ENCODE measurements around the gene PPP4R1. TPM values are rescaled to one million over a fixed set of nuclear protein-coding genes. Genes with fewer than 3 reads are reported as not detected.

Gene PPP4R1
- total RNA-seq, 2 experiments from 2014 or later, result 35.7 to 40.2 TPM

- POLR2A ChIA-PET, result no interaction called here
These were observed 55.1 kb downstream of the PPP4R1 start for GRCh38 chr18:9559253-9559652.

GRCh38 chr18:9558387-9559064 is 55.8 kb downstream of the PPP4R1 start:
- no peaks in the 10 kb centered on the region for H3K9me3 Mint-ChIP-seq
- ChIA-PET POLR2A (no interaction called here), CTCF (no interaction called here)
- H3K4me3 Mint-ChIP-seq, result no peak overlapping the region
- H3K36me3 ChIP-seq (ENCODE audit: insufficient read depth, low read length), result peaks cover 59% of the 10 kb centered on the region
- ATAC-seq (ENCODE audit: poor library complexity) (no peak), DNase-seq (no peak)
- H3K27me3 ChIP-seq (ENCODE audit: control insufficient read depth in 1 of 2, insufficient read depth in 2 of 2, low read length in 2 of 2), result no peaks in the 10 kb centered on the region
- no peaks in the 10 kb centered on the region for H3K4me1 ChIP-seq (ENCODE audit: insufficient read depth, low read length)
- H3K27ac Mint-ChIP-seq, result no peak overlapping the region
- no peak overlapping the region for H3K4me3 ChIP-seq (ENCODE audit: low read length)
- peaks cover 91% of the 10 kb centered on the region for H3K36me3 Mint-ChIP-seq (ENCODE audit: low read depth)
- intact Hi-C loops (cut with DNase I, micrococcal nuclease), result no loop called here
- no peaks in the 10 kb centered on the region for H3K4me1 Mint-ChIP-seq (ENCODE audit: low read depth)
- no peaks in the 10 kb centered on the region for H3K9me3 ChIP-seq (ENCODE audit: control insufficient read depth in 1 of 2, insufficient read depth in 1 of 2, low read length in 2 of 2)
- TF ChIP-seq CTCF (IDR thresholded peaks at IDR 0.05), result no peak
- no peak overlapping the region for H3K27ac ChIP-seq (ENCODE audit: low read depth in 1 of 2, low read length in 2 of 2)
- no peaks in the 10 kb centered on the region for H3K27me3 Mint-ChIP-seq

More at GRCh38 chr18:9559253-9559652, 55.1 kb downstream of the PPP4R1 start:
- Histone ChIP-seq H3K4me1 (ENCODE audit: insufficient read depth, low read length) (no peaks in the 10 kb centered on the region), H3K36me3 (ENCODE audit: insufficient read depth, low read length) (peaks cover 60% of the 10 kb centered on the region), H3K27ac (ENCODE audit: low read depth in 1 of 2, low read length in 2 of 2) (no peak overlapping the region), H3K4me3 (ENCODE audit: low read length) (no peak overlapping the region), H3K27me3 (ENCODE audit: control insufficient read depth in 1 of 2, insufficient read depth in 2 of 2, low read length in 2 of 2) (no peaks in the 10 kb centered on the region), H3K9me3 (ENCODE audit: control insufficient read depth in 1 of 2, insufficient read depth in 1 of 2, low read length in 2 of 2) (no peaks in the 10 kb centered on the region)
- Mint-ChIP-seq H3K4me3 (no peak overlapping the region), H3K27me3 (no peaks in the 10 kb centered on the region), H3K27ac (no peak overlapping the region), H3K36me3 (ENCODE audit: low read depth) (peaks cover 91% of the 10 kb centered on the region), H3K9me3 (no peaks in the 10 kb centered on the region), H3K4me1 (ENCODE audit: low read depth) (no peaks in the 10 kb centered on the region)
- no peak for ATAC-seq (ENCODE audit: poor library complexity)
- intact Hi-C loops (cut with DNase I, micrococcal nuclease), result no loop called here
- DNase-seq, result no peak
- CTCF ChIA-PET, result no interaction called here
- no peak for TF ChIP-seq CTCF (IDR thresholded peaks at IDR 0.05)

- H3K36me3 ChIP-seq (ENCODE audit: insufficient read depth, low read length), result peaks cover 61% of the 10 kb centered on the region
- H3K4me3 Mint-ChIP-seq, result no peak overlapping the region
- H3K27ac ChIP-seq (ENCODE audit: low read depth in 1 of 2, low read length in 2 of 2), result no peak overlapping the region
- ATAC-seq (ENCODE audit: poor library complexity) (no peak), DNase-seq (no peak)
- peaks cover 91% of the 10 kb centered on the region for H3K36me3 Mint-ChIP-seq (ENCODE audit: low read depth)
- H3K4me1 ChIP-seq (ENCODE audit: insufficient read depth, low read length), result no peaks in the 10 kb centered on the region
- H3K27me3 ChIP-seq (ENCODE audit: control insufficient read depth in 1 of 2, insufficient read depth in 2 of 2, low read length in 2 of 2), result no peaks in the 10 kb centered on the region
- intact Hi-C loops (cut with DNase I, micrococcal nuclease), result no loop called here
- TF ChIP-seq CTCF (IDR thresholded peaks at IDR 0.05), result no peak
- no peaks in the 10 kb centered on the region for H3K9me3 Mint-ChIP-seq
- no peaks in the 10 kb centered on the region for H3K27me3 Mint-ChIP-seq
- H3K9me3 ChIP-seq (ENCODE audit: control insufficient read depth in 1 of 2, insufficient read depth in 1 of 2, low read length in 2 of 2), result peaks cover 0 to 4% of the 10 kb centered on the region in 2 experiments
- ChIA-PET CTCF (no interaction called here), POLR2A (no interaction called here)
- H3K4me1 Mint-ChIP-seq (ENCODE audit: low read depth), result no peaks in the 10 kb centered on the region
- H3K4me3 ChIP-seq (ENCODE audit: low read length), result no peak overlapping the region
- no peak overlapping the region for H3K27ac Mint-ChIP-seq
These were observed 57.0 kb downstream of the PPP4R1 start for GRCh38 chr18:9557250-9557943.
